GM12864 (cell line): ENCODE measurements around the gene MGAT5.

Experiments used
- DNase-seq: peaks from one replicate; pipeline ENCODE4 v3.0.0-alpha.2; 2011; ENCODE audit warnings: low read depth
- H3K4me3 ChIP-seq: 2 replicates; pipeline ENCODE4 v1.5.1; 2011; ENCODE audit warnings: mild to moderate bottlenecking, low read depth, low read length, control low read depth
- TF ChIP-seq, protein P1 (sequence below): IDR thresholded peaks from 2 replicates; pipeline ENCODE4 v1.5.1; 2011; ENCODE audit warnings: low read depth, mild to moderate bottlenecking, moderate library complexity, low read length, control low read depth, inconsistent platforms; ENCODE audit errors: missing control alignments

The MGAT5 gene

GRCh38 chr2:134262684-134263083 is 8.8 kb downstream of the MGAT5 start:
- TF ChIP-seq, protein P1, sequence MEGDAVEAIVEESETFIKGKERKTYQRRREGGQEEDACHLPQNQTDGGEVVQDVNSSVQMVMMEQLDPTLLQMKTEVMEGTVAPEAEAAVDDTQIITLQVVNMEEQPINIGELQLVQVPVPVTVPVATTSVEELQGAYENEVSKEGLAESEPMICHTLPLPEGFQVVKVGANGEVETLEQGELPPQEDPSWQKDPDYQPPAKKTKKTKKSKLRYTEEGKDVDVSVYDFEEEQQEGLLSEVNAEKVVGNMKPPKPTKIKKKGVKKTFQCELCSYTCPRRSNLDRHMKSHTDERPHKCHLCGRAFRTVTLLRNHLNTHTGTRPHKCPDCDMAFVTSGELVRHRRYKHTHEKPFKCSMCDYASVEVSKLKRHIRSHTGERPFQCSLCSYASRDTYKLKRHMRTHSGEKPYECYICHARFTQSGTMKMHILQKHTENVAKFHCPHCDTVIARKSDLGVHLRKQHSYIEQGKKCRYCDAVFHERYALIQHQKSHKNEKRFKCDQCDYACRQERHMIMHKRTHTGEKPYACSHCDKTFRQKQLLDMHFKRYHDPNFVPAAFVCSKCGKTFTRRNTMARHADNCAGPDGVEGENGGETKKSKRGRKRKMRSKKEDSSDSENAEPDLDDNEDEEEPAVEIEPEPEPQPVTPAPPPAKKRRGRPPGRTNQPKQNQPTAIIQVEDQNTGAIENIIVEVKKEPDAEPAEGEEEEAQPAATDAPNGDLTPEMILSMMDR: no peak
- no peak for DNase-seq
- H3K4me3 ChIP-seq: no peak overlapping the region

- TF ChIP-seq, protein P1: no peak
- H3K4me3 ChIP-seq: no peak overlapping the region
- DNase-seq: no peak
Observed at GRCh38 chr2:134268265-134268664, 14.4 kb downstream of the MGAT5 start.

- TF ChIP-seq, protein P1: no peak
- no peak for DNase-seq
- no peak overlapping the region for H3K4me3 ChIP-seq
Observed at GRCh38 chr2:134269230-134269629, 15.4 kb downstream of the MGAT5 start.

- no peak for DNase-seq
- no peak overlapping the region for H3K4me3 ChIP-seq
- TF ChIP-seq, protein P1: no peak
Observed at GRCh38 chr2:134269972-134270735, 16.3 kb downstream of the MGAT5 start.

DNA sequence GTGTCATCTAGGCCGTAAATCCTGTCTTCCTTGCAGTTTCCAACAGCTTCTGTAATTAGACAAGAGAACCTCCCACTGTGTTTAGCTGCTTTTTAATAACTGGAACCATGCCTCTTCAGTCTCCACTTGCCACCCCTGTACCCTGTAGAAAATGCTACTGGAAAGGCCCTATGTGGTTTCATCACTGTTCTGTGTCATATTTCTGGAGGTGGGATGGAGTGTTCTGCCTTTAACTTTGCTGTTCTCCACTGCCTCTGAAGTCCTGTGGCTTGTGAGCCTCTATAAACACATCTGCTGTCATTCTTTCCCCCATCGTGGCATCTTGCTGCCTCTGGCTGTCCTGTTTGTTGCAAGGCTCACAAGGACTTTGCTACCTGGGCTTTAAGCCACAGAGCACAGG is 17.9 kb downstream of the MGAT5 start:
- DNase-seq: no peak
- no peak overlapping the region for H3K4me3 ChIP-seq
- TF ChIP-seq, protein P1: no peak

DNA sequence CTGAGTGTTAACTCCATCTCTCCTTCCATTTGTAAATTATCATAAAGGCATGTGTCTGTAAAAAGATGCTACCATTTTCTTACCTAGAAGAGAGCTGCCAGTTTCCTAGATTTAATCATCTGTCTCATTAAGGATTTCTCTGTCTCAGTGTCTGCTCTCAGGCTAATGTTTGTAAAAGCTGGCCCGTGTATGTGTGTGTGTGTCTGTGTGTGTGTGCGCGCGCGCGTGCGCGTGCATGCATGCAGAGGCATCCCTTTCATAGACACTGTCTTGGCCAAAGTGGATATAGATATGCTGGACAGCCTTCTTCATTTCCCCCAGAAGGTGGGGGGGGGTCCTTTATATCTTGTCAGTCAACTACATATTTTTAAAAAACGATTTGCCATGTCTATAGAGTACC is 18.9 kb downstream of the MGAT5 start:
- TF ChIP-seq, protein P1: no peak
- no peak for DNase-seq
- H3K4me3 ChIP-seq: no peak overlapping the region
